HG03439 (cell line): ENCODE results near the gene DLG1.

Source experiments
- ATAC-seq: cut with Tn5 transposase; IDR thresholded peaks from one replicate; pipeline ENCODE4 v1.9.1; 2021; ENCODE audit warnings: mild to moderate bottlenecking, moderate library complexity; ENCODE audit not compliant: unreplicated experiment

DLG1 gene

GRCh38 chr3:197183582-197183981 is 114.8 kb downstream of the DLG1 start:
- ATAC-seq, result no peak

DNA sequence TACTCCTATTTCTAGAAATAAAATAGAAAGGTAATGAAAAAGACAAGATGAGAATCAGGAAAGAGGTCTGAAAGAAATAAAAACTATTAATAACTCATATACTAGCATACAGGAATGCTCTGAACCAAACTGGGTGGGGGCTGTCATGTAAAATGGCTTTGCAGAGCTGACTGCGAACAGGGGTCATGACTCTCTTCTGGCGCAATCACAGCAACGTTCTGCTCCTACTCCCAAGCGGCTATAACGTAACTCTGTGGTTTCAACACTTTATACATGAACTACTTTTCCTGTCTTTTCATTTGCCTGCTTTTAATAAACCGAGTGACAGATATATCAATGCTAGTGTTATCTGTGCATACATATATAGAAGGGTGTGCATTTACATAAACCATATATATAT is 116.7 kb downstream of the DLG1 start:
- ATAC-seq, result no peak

DNA sequence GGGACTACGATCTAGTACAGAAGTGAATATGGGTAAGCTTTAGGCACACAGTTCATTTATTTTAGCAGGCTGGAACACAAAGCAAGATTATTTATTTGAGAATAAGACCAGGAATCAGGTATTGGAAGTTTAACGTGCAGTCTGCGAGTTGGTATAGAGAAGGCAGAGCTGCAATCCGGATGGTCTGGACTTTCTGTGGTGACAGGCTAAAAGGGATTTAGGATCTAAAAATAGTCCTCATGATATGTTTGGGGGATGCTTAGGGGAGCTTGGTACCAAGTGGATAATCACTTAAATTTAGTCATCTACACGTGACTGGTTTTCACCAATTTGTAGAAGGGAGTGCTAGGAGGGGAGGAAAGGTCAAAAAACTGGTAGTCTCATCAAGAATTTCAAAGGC is 119.4 kb downstream of the DLG1 start:
- no peak for ATAC-seq

DNA sequence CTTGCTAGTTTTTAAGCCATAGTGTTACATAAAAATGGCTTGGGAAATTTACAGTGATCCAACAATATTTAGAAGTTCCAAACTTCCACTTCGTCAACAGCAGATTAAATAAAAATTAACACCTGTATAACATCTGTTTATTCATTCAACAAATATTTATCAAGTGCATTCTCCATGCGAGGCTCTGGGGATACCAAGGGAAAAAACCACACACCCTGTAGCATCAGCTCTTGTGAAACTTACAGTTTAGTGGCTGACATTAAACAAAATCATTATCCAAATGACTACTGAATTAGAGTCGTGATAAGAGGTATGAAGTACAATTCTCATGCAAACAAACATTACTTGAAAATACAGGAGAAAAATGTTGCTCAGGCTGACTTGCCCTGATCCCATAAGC is 122.9 kb downstream of the DLG1 start:
- no peak for ATAC-seq

DNA sequence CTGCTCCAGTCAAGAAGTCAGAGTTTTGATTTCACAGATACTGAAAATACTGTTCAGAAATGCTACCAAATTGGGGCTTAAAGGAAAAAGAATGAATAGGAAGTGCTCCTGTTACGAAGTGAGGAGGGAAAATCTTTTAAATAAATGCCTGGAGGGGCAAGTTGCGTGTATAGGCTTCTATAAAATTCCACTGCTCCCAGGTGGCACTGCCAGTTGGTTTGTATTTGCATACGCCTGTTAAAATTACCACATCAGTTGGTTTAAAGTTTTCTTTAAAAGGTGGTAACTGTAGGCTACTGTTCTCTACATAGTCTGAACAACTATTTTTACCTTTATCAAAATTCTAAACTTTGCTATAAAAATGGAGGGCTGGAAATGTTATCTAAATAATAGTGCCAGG is 123.5 kb downstream of the DLG1 start:
- no peak for ATAC-seq

DNA sequence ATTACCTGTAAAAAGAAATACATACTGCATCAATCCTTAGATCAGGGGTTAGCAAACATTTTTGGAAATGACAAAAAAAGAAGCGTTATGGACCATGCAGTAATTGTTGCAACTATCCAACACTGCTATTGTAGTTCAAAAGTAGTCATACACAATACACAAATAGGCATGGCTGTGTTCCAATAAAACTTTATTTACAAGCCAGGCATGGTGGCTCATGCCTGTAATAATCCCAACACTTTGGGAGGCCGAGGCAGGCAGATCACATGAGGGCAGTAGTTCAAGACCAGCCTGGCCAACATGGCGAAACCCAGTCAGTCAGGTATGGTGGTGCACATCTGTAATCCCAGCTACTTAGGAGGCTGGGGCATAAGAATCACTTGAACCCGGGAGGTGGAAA is 124.8 kb downstream of the DLG1 start:
- ATAC-seq, result no peak

DNA sequence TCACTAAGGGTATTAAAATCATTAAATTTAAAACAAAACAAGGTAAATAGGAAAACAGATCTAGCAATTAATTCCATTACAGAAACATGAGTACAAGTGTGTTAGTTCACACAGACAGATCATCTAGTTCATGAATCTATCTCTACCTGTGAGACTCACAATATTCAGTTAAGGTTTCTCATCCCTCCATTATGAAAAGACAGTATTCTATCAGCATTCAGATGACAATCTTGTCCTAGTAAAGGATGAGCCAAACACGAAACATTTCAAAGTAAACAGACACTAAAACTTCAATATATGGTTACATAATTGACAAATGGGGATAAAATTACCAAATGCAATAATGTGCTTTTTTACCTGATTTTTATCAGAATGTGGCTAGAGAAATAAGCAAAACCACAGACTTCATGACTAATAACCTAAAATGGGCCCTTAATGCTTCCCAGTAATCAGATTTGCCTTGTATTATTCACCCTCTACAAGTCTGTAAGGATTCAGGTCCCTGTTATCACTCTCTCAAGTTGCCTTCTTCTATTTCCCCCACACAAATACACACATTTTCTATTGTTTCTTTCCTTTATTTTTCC is 126.8 kb downstream of the DLG1 start:
- ATAC-seq, result no peak

GRCh38 chr3:197169028-197169427 is 129.4 kb downstream of the DLG1 start:
- no peak for ATAC-seq

DNA sequence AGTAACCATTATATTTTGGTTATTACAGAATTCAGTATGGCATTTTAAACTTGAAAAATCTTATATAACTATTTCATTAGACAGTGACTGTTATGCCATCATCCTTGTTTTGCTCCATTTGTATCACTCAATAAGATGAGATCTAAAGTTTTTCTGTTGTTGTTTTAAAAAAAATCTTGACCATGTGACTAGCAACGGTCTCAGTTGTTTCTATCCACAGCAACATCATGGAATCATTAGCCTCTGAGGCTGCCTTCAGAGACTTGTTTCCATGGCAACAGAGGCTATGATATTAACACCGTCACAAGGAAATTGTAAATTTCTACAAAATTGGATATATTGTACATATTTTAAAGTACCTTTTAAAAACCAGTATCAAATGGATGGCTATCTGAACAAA is 129.8 kb downstream of the DLG1 start:
- no peak for ATAC-seq

GRCh38 chr3:197168063-197168462 is 130.3 kb downstream of the DLG1 start:
- no peak for ATAC-seq

DNA sequence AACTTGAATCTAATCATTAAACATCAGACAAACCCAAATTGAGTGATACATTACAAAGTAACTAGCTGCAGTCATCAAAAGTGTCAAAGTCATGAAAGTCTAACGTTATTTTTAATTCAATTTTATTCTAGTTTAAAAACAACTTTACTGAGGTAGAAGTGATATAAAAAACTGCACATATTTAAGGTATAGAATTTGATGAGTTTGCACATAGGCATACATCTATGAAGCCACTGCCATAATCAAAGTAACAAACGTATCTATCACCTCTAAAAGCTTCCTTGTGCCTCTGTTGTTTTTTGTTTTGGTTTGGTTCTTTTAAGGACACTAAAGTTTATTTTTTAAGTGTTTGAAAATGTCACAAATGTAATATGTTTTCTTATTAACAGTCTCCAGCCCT is 130.9 kb downstream of the DLG1 start:
- ATAC-seq, result no peak

DNA sequence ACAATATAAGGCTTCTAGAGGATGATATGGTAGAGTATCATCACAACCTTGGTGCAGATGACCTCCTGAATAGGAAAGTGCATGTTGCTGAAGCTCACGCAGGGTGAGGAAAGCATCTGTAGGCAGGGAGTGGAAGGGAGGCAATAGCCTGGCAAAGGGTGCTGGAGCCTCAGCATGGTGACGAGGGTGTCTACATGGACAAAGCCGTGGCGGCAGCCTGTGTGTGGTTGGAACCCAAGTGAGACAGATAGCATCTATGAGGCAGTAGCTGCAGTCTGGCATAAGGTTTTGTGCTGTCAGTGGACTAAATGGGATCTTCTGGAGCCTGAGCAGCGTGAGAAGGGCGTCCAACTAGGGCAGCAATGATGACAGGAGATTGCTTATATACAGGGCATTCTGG is 132.5 kb downstream of the DLG1 start:
- ATAC-seq, result no peak

DNA sequence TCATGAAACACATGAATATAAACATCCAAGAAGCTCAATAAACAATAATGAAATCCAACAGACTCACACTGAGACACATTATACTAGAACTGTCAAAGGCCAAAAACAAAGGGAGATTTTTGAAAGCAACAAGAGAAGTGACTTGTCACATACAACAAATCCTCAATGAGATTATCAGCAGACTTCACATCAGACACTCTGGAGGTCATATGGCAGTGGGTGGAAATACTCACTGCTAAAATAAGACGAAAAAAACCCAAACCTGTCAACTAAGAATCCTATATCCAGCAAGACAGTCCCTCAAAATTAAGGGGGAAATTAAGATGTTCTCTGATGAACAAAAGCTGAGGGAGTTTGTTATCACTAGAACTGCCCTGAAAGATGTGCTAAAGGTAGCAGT is 143.4 kb downstream of the DLG1 start:
- ATAC-seq, result no peak

GRCh38 chr3:197151580-197151979 is 146.8 kb downstream of the DLG1 start:
- no peak for ATAC-seq

- no peak for ATAC-seq
Measured at GRCh38 chr3:197149528-197149927, 148.9 kb downstream of the DLG1 start.

GRCh38 chr3:197144188-197144587 is 154.2 kb downstream of the DLG1 start:
- ATAC-seq, result no peak

GRCh38 chr3:197139586-197139985 is 158.8 kb downstream of the DLG1 start:
- no peak for ATAC-seq

- no peak for ATAC-seq
Measured at GRCh38 chr3:197137751-197138150, 160.7 kb downstream of the DLG1 start.

DNA sequence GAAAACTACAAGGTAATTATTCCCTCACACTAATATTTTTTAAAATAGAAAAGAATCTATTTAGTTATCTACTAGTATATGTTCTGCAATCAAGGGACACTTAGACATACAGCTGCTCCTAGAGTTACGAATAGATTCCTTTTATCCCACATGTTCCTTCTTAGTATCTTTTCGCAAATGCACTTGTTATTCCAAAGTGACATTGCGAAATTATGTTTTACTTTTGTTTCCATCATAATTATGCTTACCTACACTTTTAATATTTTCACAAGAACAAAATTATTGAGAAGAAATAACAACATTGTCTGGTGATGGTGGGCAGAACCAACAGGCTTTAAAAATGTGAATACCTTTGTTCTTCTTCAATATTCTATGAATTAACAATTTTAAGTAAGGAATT is 161.7 kb downstream of the DLG1 start:
- no peak for ATAC-seq

- ATAC-seq, result no peak
Measured at GRCh38 chr3:197135212-197135611, 163.2 kb downstream of the DLG1 start.

DNA sequence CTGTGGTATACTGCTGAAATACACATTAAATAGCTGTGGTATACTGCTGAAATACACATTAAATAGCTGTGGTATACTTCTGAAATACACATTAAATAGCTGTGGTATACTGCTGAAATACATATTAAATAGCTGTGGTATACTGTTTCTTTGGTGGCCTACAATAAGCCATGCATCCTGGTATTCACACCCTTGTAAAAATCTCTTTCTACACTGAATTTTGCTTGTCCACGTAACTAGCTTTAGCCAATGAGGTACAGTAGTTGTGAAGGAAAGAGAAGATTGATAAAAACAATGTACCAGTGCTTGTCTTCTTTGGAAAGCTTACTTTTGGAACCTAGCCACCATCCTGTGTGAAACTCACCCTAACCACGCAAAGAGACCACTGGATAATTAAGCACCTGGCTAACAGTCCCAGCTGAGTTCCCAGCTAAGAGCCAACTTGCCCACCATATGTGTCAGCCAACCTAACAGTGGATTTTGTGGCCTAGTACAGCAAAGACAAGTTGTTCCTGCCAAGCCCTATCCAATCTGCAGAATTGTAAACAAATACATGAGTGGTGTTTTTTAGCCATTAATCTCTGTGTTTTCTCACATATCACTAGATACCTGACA is 165.4 kb downstream of the DLG1 start:
- ATAC-seq, result no peak

GRCh38 chr3:197125636-197126035 is 172.8 kb downstream of the DLG1 start:
- no peak for ATAC-seq

DNA sequence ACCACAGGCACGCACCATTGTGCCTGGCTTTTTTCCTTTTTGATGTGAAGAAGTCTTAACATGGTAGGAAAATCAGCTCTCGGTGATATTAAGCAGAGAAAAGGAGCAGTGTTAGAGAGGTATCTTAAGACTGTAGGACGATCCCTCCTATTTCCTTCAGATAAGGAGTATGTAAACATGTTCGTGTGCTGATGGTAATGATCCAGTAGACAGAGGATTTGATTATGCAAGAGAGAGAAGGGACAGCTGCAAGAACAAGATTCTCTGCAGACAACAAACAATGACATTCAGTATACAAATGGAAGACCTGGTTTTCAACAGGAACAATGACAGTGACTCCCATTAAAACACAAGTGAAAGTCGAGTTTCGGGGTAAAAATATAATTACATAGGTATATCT is 173.7 kb downstream of the DLG1 start:
- ATAC-seq, result no peak
